ENCODE results near the gene BMI1.
A peak's percentile ranks its signal among the peaks of the same experiment; 100 is the strongest.

GRCh38 chr10:22320591-22321155, at the start of gene BMI1:
- TF ChIP-seq POLR2AphosphoS5 (IDR thresholded peaks at IDR 0.05), result peak in 1 of 3 donors; percentile 0
- TF ChIP-seq, protein P1, sequence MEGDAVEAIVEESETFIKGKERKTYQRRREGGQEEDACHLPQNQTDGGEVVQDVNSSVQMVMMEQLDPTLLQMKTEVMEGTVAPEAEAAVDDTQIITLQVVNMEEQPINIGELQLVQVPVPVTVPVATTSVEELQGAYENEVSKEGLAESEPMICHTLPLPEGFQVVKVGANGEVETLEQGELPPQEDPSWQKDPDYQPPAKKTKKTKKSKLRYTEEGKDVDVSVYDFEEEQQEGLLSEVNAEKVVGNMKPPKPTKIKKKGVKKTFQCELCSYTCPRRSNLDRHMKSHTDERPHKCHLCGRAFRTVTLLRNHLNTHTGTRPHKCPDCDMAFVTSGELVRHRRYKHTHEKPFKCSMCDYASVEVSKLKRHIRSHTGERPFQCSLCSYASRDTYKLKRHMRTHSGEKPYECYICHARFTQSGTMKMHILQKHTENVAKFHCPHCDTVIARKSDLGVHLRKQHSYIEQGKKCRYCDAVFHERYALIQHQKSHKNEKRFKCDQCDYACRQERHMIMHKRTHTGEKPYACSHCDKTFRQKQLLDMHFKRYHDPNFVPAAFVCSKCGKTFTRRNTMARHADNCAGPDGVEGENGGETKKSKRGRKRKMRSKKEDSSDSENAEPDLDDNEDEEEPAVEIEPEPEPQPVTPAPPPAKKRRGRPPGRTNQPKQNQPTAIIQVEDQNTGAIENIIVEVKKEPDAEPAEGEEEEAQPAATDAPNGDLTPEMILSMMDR (IDR thresholded peaks at IDR 0.05 in 8 of 11, conservative IDR thresholded peaks at IDR 0.05 in 3 of 11), result peak in 1 of 11 experiments; percentile 9

Data from spleen (tissue), 7 donors.